GM20000 (cell line): Measurements from ENCODE around the gene ATP1A3.

Experiments used
- DNase-seq: peaks from one replicate; pipeline ENCODE4 v3.0.0; 2012; ENCODE audit warnings: low spot score
- CTCF ChIP-seq: IDR thresholded peaks from 2 replicates; pipeline ENCODE4 v1.5.1; 2012; ENCODE audit warnings: mild to moderate bottlenecking, control low read depth; ENCODE audit errors: extremely low read depth, missing control alignments

The ATP1A3 gene

GRCh38 chr19:42033413-42033812 lies 39.4 kb upstream of the ATP1A3 start:
- DNase-seq: no peak
- no peak for TF ChIP-seq CTCF

- DNase-seq: no peak
- no peak for TF ChIP-seq CTCF
Measured at GRCh38 chr19:42032431-42032830, 38.4 kb upstream of the ATP1A3 start.

GRCh38 chr19:42030645-42031440 lies 36.8 kb upstream of the ATP1A3 start:
- DNase-seq: no peak
- TF ChIP-seq CTCF: no peak

GRCh38 chr19:42028304-42029216 lies 34.5 kb upstream of the ATP1A3 start:
- TF ChIP-seq CTCF: peak; percentile 67
- no peak for DNase-seq

GRCh38 chr19:42024622-42025111 lies 30.6 kb upstream of the ATP1A3 start:
- DNase-seq: no peak
- no peak for TF ChIP-seq CTCF

DNA sequence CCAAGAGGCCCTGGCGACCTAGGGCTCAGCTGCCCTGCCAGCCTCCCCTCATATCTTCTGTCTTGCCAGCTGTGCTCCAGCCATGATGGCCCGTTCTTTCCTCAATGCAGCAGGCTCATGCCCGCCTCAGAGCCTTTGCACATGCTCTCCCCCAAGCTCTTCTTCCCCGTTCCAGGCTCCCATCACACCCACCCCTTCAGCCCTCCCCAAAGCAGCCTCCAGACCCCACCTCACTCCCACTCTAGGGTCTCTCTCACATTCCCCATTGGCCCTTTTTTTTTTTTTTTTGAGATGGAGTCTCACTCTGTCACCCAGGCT lies 29.9 kb upstream of the ATP1A3 start:
- TF ChIP-seq CTCF: no peak
- no peak for DNase-seq
